ENCODE measurements around the gene PRSS50.

PRSS50 gene

GRCh38 chr3:46673151-46674030 lies 44.3 kb downstream of the PRSS50 start:
- no peak for DNase-seq (ENCODE audit: low read depth in 1 of 2, low spot score in 1 of 2)
- in situ Hi-C loops (cut with HindIII; ENCODE audit: low pct_unique_long_range_greater_than_20kb, low sequenced_read_pairs), result no loop called here
- no peak for TF ChIP-seq JUND (IDR thresholded peaks at IDR 0.05; ENCODE audit: low read depth)

DNA sequence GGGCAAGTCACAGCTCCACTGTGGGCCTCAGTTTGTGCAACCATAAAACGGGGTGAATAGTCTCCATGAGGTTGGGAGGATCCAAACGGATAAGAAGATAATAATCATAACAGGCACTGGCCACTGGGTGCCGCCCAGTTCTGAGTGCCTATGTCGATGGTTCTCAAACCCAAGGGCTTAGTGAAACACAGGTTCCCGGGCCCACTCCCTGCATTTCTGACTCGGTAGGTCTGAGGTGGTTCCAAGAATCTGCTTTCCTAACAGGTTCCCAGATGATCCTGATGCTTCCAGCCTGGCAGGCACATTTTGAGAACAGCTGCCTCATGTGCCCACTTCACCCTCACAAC lies 45.3 kb downstream of the PRSS50 start:
- DNase-seq (ENCODE audit: low read depth in 1 of 2, low spot score in 1 of 2), result no peak
- in situ Hi-C loops (cut with HindIII; ENCODE audit: low pct_unique_long_range_greater_than_20kb, low sequenced_read_pairs), result no loop called here
- TF ChIP-seq JUND (IDR thresholded peaks at IDR 0.05; ENCODE audit: low read depth), result no peak

GRCh38 chr3:46671541-46672348 lies 45.9 kb downstream of the PRSS50 start:
- no peak for TF ChIP-seq JUND (IDR thresholded peaks at IDR 0.05; ENCODE audit: low read depth)
- no peak for DNase-seq (ENCODE audit: low read depth in 1 of 2, low spot score in 1 of 2)
- in situ Hi-C loops (cut with HindIII; ENCODE audit: low pct_unique_long_range_greater_than_20kb, low sequenced_read_pairs), result no loop called here

- no peak for DNase-seq (ENCODE audit: low read depth in 1 of 2, low spot score in 1 of 2)
- TF ChIP-seq JUND (IDR thresholded peaks at IDR 0.05; ENCODE audit: low read depth), result no peak
Observed at GRCh38 chr3:46670891-46671427, 46.7 kb downstream of the PRSS50 start.

GRCh38 chr3:46670000-46670890 lies 47.4 kb downstream of the PRSS50 start:
- TF ChIP-seq JUND (IDR thresholded peaks at IDR 0.05; ENCODE audit: low read depth), result no peak
- DNase-seq (ENCODE audit: low read depth in 1 of 2, low spot score in 1 of 2), result no peak
- in situ Hi-C loops (cut with HindIII; ENCODE audit: low pct_unique_long_range_greater_than_20kb, low sequenced_read_pairs), result no loop called here

More at GRCh38 chr3:46670891-46671427, 46.7 kb downstream of the PRSS50 start:
- in situ Hi-C loops (cut with HindIII; ENCODE audit: low pct_unique_long_range_greater_than_20kb, low sequenced_read_pairs), result no loop called here

DNA sequence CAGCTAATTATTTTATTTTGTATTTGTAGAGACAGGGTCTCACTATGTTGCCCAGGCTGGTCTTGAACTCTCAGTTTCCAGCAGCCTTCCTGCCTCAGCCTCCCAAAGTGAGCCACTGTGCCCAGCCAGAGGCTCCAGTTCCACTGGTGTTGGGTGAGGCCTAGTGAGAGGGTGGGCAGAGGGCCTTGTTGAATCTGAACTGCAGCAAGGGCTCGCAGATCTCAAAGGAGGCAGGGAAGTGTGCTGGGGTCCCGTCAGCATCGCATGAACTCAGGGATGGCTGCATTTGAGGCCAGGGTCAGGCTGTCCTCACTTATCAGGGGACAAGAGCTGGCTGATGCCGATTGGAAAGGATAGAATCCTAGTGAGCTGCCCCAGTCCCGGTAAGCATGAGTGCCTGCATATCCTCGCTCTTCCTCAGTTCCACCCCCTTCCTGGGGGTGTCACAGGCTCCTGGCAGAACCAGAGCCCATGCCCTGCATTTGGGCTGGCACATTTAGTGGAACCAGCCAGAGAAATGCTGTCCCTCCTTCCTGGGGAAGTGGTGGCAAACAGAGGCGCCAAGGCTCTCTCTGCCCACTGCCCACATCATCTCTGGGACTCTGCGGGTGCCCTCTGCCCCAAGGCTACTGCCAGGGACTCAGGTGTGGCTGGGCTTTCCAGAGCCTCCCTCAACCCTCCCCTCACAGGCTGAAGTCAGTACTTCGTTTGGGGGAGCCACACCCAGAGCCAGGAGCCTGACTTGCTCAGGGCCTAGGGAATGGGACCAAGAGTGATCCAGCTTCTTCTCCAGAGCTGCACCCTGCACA lies 48.3 kb downstream of the PRSS50 start:
- no peak for DNase-seq (ENCODE audit: low read depth in 1 of 2, low spot score in 1 of 2)
- TF ChIP-seq JUND (IDR thresholded peaks at IDR 0.05; ENCODE audit: low read depth), result no peak
- in situ Hi-C loops (cut with HindIII; ENCODE audit: low pct_unique_long_range_greater_than_20kb, low sequenced_read_pairs), result no loop called here

GRCh38 chr3:46668591-46668990 lies 49.1 kb downstream of the PRSS50 start:
- TF ChIP-seq JUND (IDR thresholded peaks at IDR 0.05; ENCODE audit: low read depth), result no peak
- in situ Hi-C loops (cut with HindIII; ENCODE audit: low pct_unique_long_range_greater_than_20kb, low sequenced_read_pairs), result no loop called here
- DNase-seq (ENCODE audit: low read depth in 1 of 2, low spot score in 1 of 2), result no peak

GRCh38 chr3:46668116-46668515 lies 49.6 kb downstream of the PRSS50 start:
- no peak for TF ChIP-seq JUND (IDR thresholded peaks at IDR 0.05; ENCODE audit: low read depth)
- in situ Hi-C loops (cut with HindIII; ENCODE audit: low pct_unique_long_range_greater_than_20kb, low sequenced_read_pairs), result no loop called here
- no peak for DNase-seq (ENCODE audit: low read depth in 1 of 2, low spot score in 1 of 2)

DNA sequence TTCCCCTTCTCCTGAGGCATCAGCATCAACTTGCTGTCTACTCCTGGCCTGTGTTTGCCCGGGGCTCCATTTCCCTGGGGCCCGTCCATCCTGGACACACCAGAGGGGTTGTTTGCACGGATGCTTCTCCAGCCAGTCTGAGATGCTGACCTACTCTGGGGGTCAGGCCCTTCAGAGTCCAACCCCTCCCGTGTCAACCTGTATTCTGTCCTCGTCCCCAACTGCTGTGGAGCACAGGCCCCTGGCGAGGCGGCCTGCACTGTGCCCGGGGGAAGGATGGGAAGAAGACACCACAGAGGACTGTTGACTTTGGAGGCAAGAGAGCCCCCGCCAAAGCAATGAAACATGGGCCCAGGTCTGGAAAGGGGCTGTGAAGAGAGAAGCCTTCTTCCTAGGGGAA lies 50.0 kb downstream of the PRSS50 start:
- in situ Hi-C loops (cut with HindIII; ENCODE audit: low pct_unique_long_range_greater_than_20kb, low sequenced_read_pairs), result no loop called here
- no peak for TF ChIP-seq JUND (IDR thresholded peaks at IDR 0.05; ENCODE audit: low read depth)
- no peak for DNase-seq (ENCODE audit: low read depth in 1 of 2, low spot score in 1 of 2)

DNA sequence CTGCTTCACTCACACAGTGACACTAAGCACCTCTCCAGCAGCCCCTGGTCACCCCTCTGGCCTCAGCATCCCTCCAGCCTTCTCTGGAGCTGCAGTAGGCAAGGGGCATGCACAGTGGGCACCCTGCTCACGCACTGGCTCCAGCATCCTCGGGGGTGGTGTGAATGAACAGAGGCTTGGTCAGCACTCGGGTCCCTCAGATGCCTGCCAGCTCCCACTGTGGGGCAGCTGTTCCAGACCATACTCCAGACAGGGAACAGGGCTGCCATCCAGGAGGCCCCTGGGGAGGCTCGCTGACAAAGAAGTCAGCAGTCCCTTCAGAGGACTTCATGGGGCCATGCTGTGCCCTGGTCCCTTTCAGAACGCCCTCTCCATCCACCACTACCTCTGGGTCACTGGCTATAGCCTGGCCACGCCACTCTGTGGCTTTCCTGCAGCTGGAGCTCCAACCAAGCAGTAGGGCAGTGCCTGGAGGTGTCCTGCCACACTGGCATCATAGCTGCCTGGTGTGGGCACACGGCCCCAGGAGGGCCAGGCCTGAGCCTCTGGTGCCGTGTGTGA lies 50.5 kb downstream of the PRSS50 start:
- DNase-seq (ENCODE audit: low read depth in 1 of 2, low spot score in 1 of 2), result no peak
- in situ Hi-C loops (cut with HindIII; ENCODE audit: low pct_unique_long_range_greater_than_20kb, low sequenced_read_pairs), result no loop called here
- no peak for TF ChIP-seq JUND (IDR thresholded peaks at IDR 0.05; ENCODE audit: low read depth)

DNA sequence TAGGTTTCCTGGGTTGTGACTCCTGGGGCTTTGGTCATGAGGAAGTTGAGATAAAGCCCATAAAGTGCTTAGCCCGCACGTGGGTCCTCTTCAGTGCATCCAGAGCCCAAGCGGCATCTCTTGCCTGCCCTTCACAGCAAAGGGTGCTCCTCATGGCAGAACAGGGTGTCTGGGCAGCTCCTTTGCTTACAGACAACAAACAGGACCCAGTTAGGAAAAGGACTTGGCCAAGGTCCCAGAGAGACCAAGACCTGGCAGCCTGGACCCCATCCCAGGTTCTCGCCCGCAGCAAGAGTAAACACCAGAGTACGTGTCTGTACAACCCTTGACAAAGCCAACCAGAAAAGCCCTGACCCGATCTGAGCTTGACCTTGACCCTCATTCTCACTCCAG lies 51.2 kb downstream of the PRSS50 start:
- in situ Hi-C loops (cut with HindIII; ENCODE audit: low pct_unique_long_range_greater_than_20kb, low sequenced_read_pairs), result no loop called here

More for the DNA sequence above, 51.2 kb downstream of the PRSS50 start:
- no peak for DNase-seq (ENCODE audit: low read depth in 1 of 2, low spot score in 1 of 2)
- TF ChIP-seq JUND (IDR thresholded peaks at IDR 0.05; ENCODE audit: low read depth), result no peak
